HepG2 (cell line): ENCODE results near the gene INAFM1. TPM values are rescaled to one million over a fixed set of nuclear protein-coding genes. Genes with fewer than 3 reads are reported as not detected.
A peak's percentile ranks its signal among the peaks of the same experiment; 100 is the strongest.

Experiments used
- ATAC-seq: fragments of 200-7000 bp; cut with Tn5 transposase; 3 replicates; pipeline ENCODE4 v1.9.1; 2020; ENCODE audit warnings: mild to moderate bottlenecking, moderate library complexity
- BruUV-seq: library from RNA; stranded (reverse); fragments of 400-500 nt; replicated peaks from 2 replicates; lab custom pipeline; 2021; lab: Mats Ljungman, UMichigan
- CTCF ChIA-PET: fragments of 300-600 bp; formaldehyde crosslinking; extraction: SDS; loops from one replicate; lab custom pipeline; 2021; ENCODE audit warnings: low total read pairs, inconsistent platforms, low intra/inter-chr PET ratio; lab: Yijun Ruan, JAX
- POLR2A ChIA-PET: fragments of 350-600 bp; sonication (Branson Sonifier 250); formaldehyde crosslinking; loops from one replicate; lab custom pipeline; 2020; ENCODE audit warnings: antibody characterized with exemption, inconsistent platforms; lab: Yijun Ruan, JAX
- DNase-seq: peaks from one replicate; pipeline ENCODE4 v3.0.0-alpha.2; 2015; ENCODE audit warnings: low spot score
- FAIRE-seq: peaks from 3 replicates; lab custom pipeline; 2011; peaks lifted over from hg19 to GRCh38; lab: Jason Lieb, UNC
- H2AFZ ChIP-seq: one replicate; pipeline ENCODE4 v1.6.1; 2011; ENCODE audit warnings: low read length, inconsistent platforms
- H3K27ac ChIP-seq: fragments of 300-600 bp; 3 replicates; pipeline ENCODE4 v1.8.0; 2011; ENCODE audit warnings: mixed run types, mild to moderate bottlenecking, mixed read lengths, low read length, inconsistent platforms; ENCODE audit not compliant: insufficient read depth; ENCODE audit errors: extremely low read length
- H3K27me3 ChIP-seq, 2 experiments: fragments of 200-600 bp in 1 of 2; 2 replicates in 1 of 2; 3 replicates in 1 of 2; pipeline versions ENCODE4 v1.6.0 to v1.8.0; 2011; ENCODE audit warnings: low read length in 2 of 2, mild to moderate bottlenecking in 2 of 2, moderate library complexity in 2 of 2, inconsistent platforms in 1 of 2; ENCODE audit not compliant: insufficient read depth in 2 of 2, control insufficient read depth in 1 of 2
- H3K36me3 ChIP-seq, 2 experiments: fragments of 200-600 bp in 1 of 2; replicated peaks in 1 of 2; 2 replicates in 1 of 2; 3 replicates in 1 of 2; pipeline versions ENCODE4 v1.5.1 to v1.8.0; 2011; ENCODE audit warnings: low read length in 2 of 2, inconsistent platforms in 1 of 2; ENCODE audit not compliant: insufficient read depth in 2 of 2, control insufficient read depth in 1 of 2
- H3K4me1 ChIP-seq: 2 replicates; pipeline ENCODE4 v1.5.1; 2012; ENCODE audit warnings: low read length, inconsistent platforms; ENCODE audit not compliant: insufficient read depth
- H3K4me2 ChIP-seq: 2 replicates; pipeline ENCODE4 v1.6.0; 2011; ENCODE audit warnings: low read depth, low read length, inconsistent platforms
- H3K4me3 ChIP-seq, 3 experiments: fragments of 200-600 bp in 1 of 3; sonication (generic), shearing (Covaris generic) in 1 of 3; replicated peaks in 1 of 3; 2 replicates each; pipeline ENCODE4 v1.5.1; 2011 to 2016; ENCODE audit warnings: low read length in 3 of 3, inconsistent platforms in 2 of 3, low read depth in 2 of 3, mild to moderate bottlenecking in 2 of 3, control low read depth in 1 of 3, mixed read lengths in 1 of 3; ENCODE audit not compliant: insufficient read depth in 1 of 3
- H3K79me2 ChIP-seq: one replicate; pipeline ENCODE4 v1.6.1; 2011; ENCODE audit warnings: low read length, inconsistent platforms; ENCODE audit not compliant: insufficient read depth
- H3K9ac ChIP-seq: 2 replicates; pipeline ENCODE4 v1.6.0; 2011; ENCODE audit warnings: mild to moderate bottlenecking, low read depth, low read length, inconsistent platforms; ENCODE audit not compliant: insufficient read depth
- H3K9me3 ChIP-seq: 2 replicates; pipeline ENCODE4 v1.5.1; 2012; ENCODE audit warnings: mild to moderate bottlenecking, low read length
- H4K20me1 ChIP-seq: 2 replicates; pipeline ENCODE4 v1.6.0; 2011; ENCODE audit warnings: inconsistent platforms, mild to moderate bottlenecking, low read length, moderate library complexity; ENCODE audit not compliant: insufficient read depth
- TBX2 ChIP-seq: sonication (generic); formaldehyde crosslinking; IDR thresholded peaks from 2 replicates; pipeline ENCODE4 v1.5.0; 2020; ENCODE audit warnings: missing genetic modification reagents, mild to moderate bottlenecking, borderline replicate concordance
- ZNF629 ChIP-seq: sonication (generic); formaldehyde crosslinking; conservative IDR thresholded peaks from 2 replicates; pipeline ENCODE4 v1.5.0; 2020; ENCODE audit warnings: missing genetic modification reagents
- ZNF768 ChIP-seq: sonication (generic); formaldehyde crosslinking; IDR thresholded peaks from 2 replicates; pipeline ENCODE4 v1.4.0; 2020; ENCODE audit warnings: missing genetic modification reagents
- WGBS: methylation state at CpG from one replicate; pipeline ENCODE4 v1.1.6; 2017; ENCODE audit warnings: low lambda C conversion rate; 5-methylcytosine and 5-hydroxymethylcytosine counted together
- in situ Hi-C: cut with HindIII; loops from 2 replicates; pipeline ENCODE4 v1.10.0; 2017; ENCODE audit warnings: low pct_unique_long_range_greater_than_20kb; ENCODE audit not compliant: extremely low pct_ligation_motif_present
- intact Hi-C: fragments of 100-400 bp; cut with micrococcal nuclease; formaldehyde crosslinking; loops from one replicate; pipeline ENCODE4 v1.10.0; 2022; ENCODE audit not compliant: unreplicated experiment
- polyA plus RNA-seq, 8 experiments: library from polyadenylated mRNA; depleted of rRNA in 3 of 8; stranded (reverse) in 7 of 8; unstranded in 1 of 8; fragments of >200 nt; fragmentation: Illumina TruSeq in 4 of 8; extraction: Trizol in 4 of 8; gene quantifications; 2 replicates each; pipeline versions ENCODE4 v1.2.1 to v1.2.3, GENCODE V29; 2011 to 2016; ENCODE audit warnings: low read depth in 4 of 8, missing spikeins in 1 of 8, mixed read lengths in 1 of 8; ENCODE audit not compliant: insufficient read depth in 1 of 8
- total RNA-seq, 5 experiments: library from RNA; depleted of rRNA; stranded (reverse); fragments of >200 nt; fragmentation: Illumina TruSeq; extraction: Trizol; gene quantifications; 2 replicates each; pipeline ENCODE4 v1.2.3, GENCODE V29; 2016; ENCODE audit warnings: low read depth in 1 of 5
- TF ChIP-seq, protein P1 (sequence below): sonication (generic); formaldehyde crosslinking; IDR thresholded peaks from 2 replicates; pipeline ENCODE4 v1.4.0; 2020; ENCODE audit warnings: missing genetic modification reagents, mild to moderate bottlenecking, borderline replicate concordance
- TF ChIP-seq, protein P2 (sequence below): sonication (generic); formaldehyde crosslinking; IDR thresholded peaks from 2 replicates; pipeline ENCODE4 v1.8.0; 2022; ENCODE audit warnings: missing genetic modification reagents, mild to moderate bottlenecking, inconsistent platforms, borderline replicate concordance

The INAFM1 gene
- total and polyA plus RNA-seq, 2 of the 13 experiments (the other 11 are each of a cell fraction or from before 2014, with no cell fraction given), result 0.88 to 1.9 TPM

DNA sequence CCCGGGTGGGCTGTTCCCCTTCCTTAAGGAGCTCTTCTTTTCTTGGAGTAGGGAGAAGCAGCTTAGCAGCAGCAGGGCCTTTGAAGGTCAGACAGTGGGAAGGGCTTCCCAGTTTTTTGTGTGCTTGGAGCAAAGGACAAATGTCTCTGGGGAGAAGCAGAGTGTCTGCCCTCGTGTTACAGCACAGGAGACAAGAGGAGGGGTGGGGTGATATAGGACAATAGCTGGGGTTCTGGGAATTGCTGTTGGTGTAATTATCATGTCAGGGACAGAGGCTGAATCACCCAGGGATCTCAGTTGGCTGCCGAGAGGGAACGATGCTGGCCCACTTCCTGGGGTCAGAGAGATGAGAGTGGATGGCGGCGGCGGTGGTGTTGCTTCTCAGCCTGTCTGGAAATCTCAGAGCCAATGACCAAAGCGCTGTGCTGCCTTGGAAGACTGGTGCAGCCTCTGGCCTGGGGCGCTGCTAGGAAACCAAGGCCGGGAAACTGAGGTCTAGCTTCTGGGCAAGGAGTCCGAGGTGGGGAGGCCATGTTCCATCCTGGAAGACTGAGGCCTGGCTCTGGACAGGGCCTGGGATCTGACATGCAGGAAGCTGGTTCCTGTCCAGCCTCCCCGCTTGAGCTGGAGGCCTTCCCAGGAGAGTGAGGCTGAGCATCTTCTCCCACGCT lies 1.2 kb downstream of the INAFM1 start:
- Histone ChIP-seq H2AFZ (no peak overlapping the region), H3K27ac (no peak overlapping the region), H3K36me3 (no peaks in the 10 kb centered on the region; a peak in 2 of 5 replicates), H3K4me2 (peak overlapping the region; percentile 55; the same call in 1 of the 2 replicates), H3K27me3 (no peaks in the 10 kb centered on the region), H3K9ac (no peak overlapping the region), H3K4me3 (0 out of 6 replicates have a peak overlapping the region, but pooled peaks of 1 of the 3 experiments have one; percentile 71), H4K20me1 (peaks cover 3% of the 10 kb centered on the region; the same call in 1 of the 2 replicates), H3K4me1 (peaks cover 24% of the 10 kb centered on the region), H3K9me3 (no peaks in the 10 kb centered on the region), H3K79me2 (no peaks in the 10 kb centered on the region)
- DNase-seq (no peak), FAIRE-seq (no peak), ATAC-seq (no peak)
- WGBS, result 58% methylated on average over 8 of the region's 13 CpGs
- in situ Hi-C loops, result no loop called here
- intact Hi-C loops, result no loop called here
- TF ChIP-seq ZNF629 (CRISPR knock-in tag) (0 out of 2 replicates have a peak, but pooled peaks have one; percentile 10), TBX2 (no peak), ZNF768 (CRISPR knock-in tag) (peak; percentile 28; the same call in 1 of the 2 replicates)
- TF ChIP-seq, protein P1, sequence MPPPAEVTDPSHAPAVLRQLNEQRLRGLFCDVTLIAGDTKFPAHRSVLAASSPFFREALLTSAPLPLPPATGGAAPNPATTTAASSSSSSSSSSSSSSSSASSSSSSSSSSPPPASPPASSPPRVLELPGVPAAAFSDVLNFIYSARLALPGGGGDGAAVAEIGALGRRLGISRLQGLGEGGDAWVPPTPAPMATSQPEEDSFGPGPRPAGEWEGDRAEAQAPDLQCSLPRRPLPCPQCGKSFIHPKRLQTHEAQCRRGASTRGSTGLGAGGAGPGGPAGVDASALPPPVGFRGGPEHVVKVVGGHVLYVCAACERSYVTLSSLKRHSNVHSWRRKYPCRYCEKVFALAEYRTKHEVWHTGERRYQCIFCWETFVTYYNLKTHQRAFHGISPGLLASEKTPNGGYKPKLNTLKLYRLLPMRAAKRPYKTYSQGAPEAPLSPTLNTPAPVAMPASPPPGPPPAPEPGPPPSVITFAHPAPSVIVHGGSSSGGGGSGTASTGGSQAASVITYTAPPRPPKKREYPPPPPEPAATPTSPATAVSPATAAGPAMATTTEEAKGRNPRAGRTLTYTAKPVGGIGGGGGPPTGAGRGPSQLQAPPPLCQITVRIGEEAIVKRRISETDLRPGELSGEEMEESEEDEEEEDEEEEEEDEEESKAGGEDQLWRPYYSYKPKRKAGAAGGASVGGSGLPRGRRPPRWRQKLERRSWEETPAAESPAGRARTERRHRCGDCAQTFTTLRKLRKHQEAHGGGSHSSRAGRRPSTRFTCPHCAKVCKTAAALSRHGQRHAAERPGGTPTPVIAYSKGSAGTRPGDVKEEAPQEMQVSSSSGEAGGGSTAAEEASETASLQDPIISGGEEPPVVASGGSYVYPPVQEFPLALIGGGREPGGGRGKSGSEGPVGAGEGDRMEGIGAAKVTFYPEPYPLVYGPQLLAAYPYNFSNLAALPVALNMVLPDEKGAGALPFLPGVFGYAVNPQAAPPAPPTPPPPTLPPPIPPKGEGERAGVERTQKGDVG (CRISPR knock-in tag), result 0 out of 2 replicates have a peak, but pooled peaks have one; percentile 12
- TF ChIP-seq, protein P2, sequence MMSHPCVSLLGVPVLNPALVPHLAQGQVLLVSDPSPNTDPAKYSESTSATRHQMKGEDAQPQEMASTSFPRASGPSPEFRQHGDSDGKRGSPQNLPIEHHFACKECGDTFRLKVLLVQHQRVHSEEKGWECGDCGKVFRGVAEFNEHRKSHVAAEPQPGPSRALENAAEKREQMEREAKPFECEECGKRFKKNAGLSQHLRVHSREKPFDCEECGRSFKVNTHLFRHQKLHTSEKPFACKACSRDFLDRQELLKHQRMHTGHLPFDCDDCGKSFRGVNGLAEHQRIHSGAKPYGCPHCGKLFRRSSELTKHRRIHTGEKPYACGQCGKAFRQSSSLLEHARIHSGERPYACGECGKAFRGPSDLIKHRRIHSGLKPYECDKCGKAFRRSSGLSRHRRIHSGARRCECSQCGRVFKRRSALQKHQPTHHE (CRISPR knock-in tag), result no peak
- ChIA-PET POLR2A (interaction anchor here (1.3 to 2.3 kb wide), 3 partner anchors 18 to 76 kb away, joined by 3 to 57 read pairs (median 3); partner anchors contain the start of gene CCDC9), CTCF (no interaction called here)
- no TSS peak for BruUV-seq
